ENCODE measurements around the gene SULT2B1. TPM values are rescaled to one million over a fixed set of nuclear protein-coding genes. Genes with fewer than 3 reads are reported as not detected.

SULT2B1 gene
- total RNA-seq, 4 donors from 2014 or later, result not detected

GRCh38 chr19:48539503-48540096, 12.4 kb upstream of the SULT2B1 start:
- H3K27me3 ChIP-seq, result peaks cover 0 to 4% of the 10 kb centered on the region in 2 donors
- no peak overlapping the region for H3K27ac ChIP-seq
- WGBS, 2 donors, result 66 to 71% methylated on average over 17 of the region's 17 CpGs
- no peak overlapping the region for H3K4me3 ChIP-seq
- DNase-seq (ENCODE audit: low spot score in 2 of 2), result peak in 1 of 2 donors; percentile 12
- no peaks in the 10 kb centered on the region for H3K36me3 ChIP-seq
- no peak for TF ChIP-seq POLR2A (IDR thresholded peaks at IDR 0.05)
- no peak for TF ChIP-seq CTCF (IDR thresholded peaks at IDR 0.05)
- TF ChIP-seq EP300 (IDR thresholded peaks at IDR 0.05), result no peak
- no peaks in the 10 kb centered on the region for H3K9me3 ChIP-seq
- H3K4me1 ChIP-seq, result peaks cover 0 to 4% (median 0%) of the 10 kb centered on the region in 4 donors

- Histone ChIP-seq H3K36me3 (no peaks in the 10 kb centered on the region), H3K9me3 (no peaks in the 10 kb centered on the region), H3K4me1 (peaks cover 0 to 4% (median 0%) of the 10 kb centered on the region in 4 donors), H3K4me3 (no peak overlapping the region), H3K27ac (no peak overlapping the region), H3K27me3 (peaks cover 0 to 9% of the 10 kb centered on the region in 2 donors)
- 29 to 42% methylated on average over 7 of the region's 7 CpGs for WGBS, 2 donors
- TF ChIP-seq EP300 (IDR thresholded peaks at IDR 0.05), result no peak
- TF ChIP-seq POLR2A (IDR thresholded peaks at IDR 0.05), result no peak
- TF ChIP-seq CTCF (IDR thresholded peaks at IDR 0.05), result no peak
- DNase-seq (ENCODE audit: low spot score in 2 of 2), result no peak
These were observed 11.9 kb upstream of the SULT2B1 start for GRCh38 chr19:48540110-48540509.

- Histone ChIP-seq H3K4me3 (no peak overlapping the region), H3K9me3 (no peaks in the 10 kb centered on the region), H3K27me3 (peaks cover 0 to 23% of the 10 kb centered on the region in 2 donors), H3K36me3 (no peaks in the 10 kb centered on the region), H3K27ac (no peak overlapping the region), H3K4me1 (peaks cover 0 to 4% (median 0%) of the 10 kb centered on the region in 4 donors)
- DNase-seq (ENCODE audit: low spot score in 2 of 2), result no peak
- TF ChIP-seq POLR2A (IDR thresholded peaks at IDR 0.05), result no peak
- no peak for TF ChIP-seq EP300 (IDR thresholded peaks at IDR 0.05)
- no peak for TF ChIP-seq CTCF (IDR thresholded peaks at IDR 0.05)
- WGBS, 2 donors, result 87 to 97% methylated on average over 5 to 6 of the region's 6 CpGs
These were observed 10.2 kb upstream of the SULT2B1 start for GRCh38 chr19:48541813-48542212.

GRCh38 chr19:48543121-48543710, 8.8 kb upstream of the SULT2B1 start:
- no peaks in the 10 kb centered on the region for H3K9me3 ChIP-seq
- peaks cover 0 to 4% (median 0%) of the 10 kb centered on the region in 4 donors for H3K4me1 ChIP-seq
- H3K27me3 ChIP-seq, result peaks cover 0 to 35% of the 10 kb centered on the region in 2 donors
- H3K4me3 ChIP-seq, result no peak overlapping the region
- TF ChIP-seq CTCF (IDR thresholded peaks at IDR 0.05), result no peak
- no peak for TF ChIP-seq EP300 (IDR thresholded peaks at IDR 0.05)
- no peak for TF ChIP-seq POLR2A (IDR thresholded peaks at IDR 0.05)
- H3K27ac ChIP-seq, result no peak overlapping the region
- DNase-seq (ENCODE audit: low spot score in 2 of 2), result no peak
- WGBS, 2 donors, result 30 to 31% methylated on average over 19 of the region's 19 CpGs
- no peaks in the 10 kb centered on the region for H3K36me3 ChIP-seq
